Effector memory CD8-positive, alpha-beta T cell (primary cell): ENCODE results near the gene PIP5K1A.
"Not testable (repeated sequence)": the region's sequence is repeated elsewhere in the genome, so short reads cannot be mapped to it uniquely, and the experiment has no call there.

Experiments
- ATAC-seq: fragments of 150-1000 bp; cut with Tn5 transposase; replicated peaks from 2 replicates; pipeline ENCODE4 v1.10.0; 2021; ENCODE audit warnings: mild to moderate bottlenecking, moderate library complexity
- DNase-seq, 3 experiments: peaks; one replicate each; pipeline ENCODE4 v3.0.0; 2021
- H3K27ac Mint-ChIP-seq, 2 donors: one replicate each; pipeline ENCODE4 v1.8.0; 2022; ENCODE audit warnings: mild to moderate bottlenecking in 2 of 2, mixed read lengths in 2 of 2, moderate library complexity in 2 of 2
- H3K27me3 Mint-ChIP-seq, 2 donors: one replicate each; pipeline ENCODE4 v1.8.0; 2022; ENCODE audit warnings: mixed read lengths in 2 of 2
- H3K36me3 Mint-ChIP-seq: one replicate; pipeline ENCODE4 v1.8.0; 2022; ENCODE audit warnings: mild to moderate bottlenecking, moderate library complexity, mixed read lengths; ENCODE audit not compliant: insufficient read depth
- H3K4me1 Mint-ChIP-seq, 2 donors: one replicate each; pipeline ENCODE4 v1.8.0; 2022; ENCODE audit warnings: low read depth in 2 of 2, mixed read lengths in 2 of 2
- H3K4me3 Mint-ChIP-seq, 2 donors: one replicate each; pipeline ENCODE4 v1.8.0; 2022; ENCODE audit warnings: mild to moderate bottlenecking in 2 of 2, mixed read lengths in 2 of 2, moderate library complexity in 2 of 2
- H3K9me3 Mint-ChIP-seq, 2 donors: one replicate each; pipeline ENCODE4 v1.8.0; 2022; ENCODE audit warnings: mixed read lengths in 2 of 2

PIP5K1A gene

DNA sequence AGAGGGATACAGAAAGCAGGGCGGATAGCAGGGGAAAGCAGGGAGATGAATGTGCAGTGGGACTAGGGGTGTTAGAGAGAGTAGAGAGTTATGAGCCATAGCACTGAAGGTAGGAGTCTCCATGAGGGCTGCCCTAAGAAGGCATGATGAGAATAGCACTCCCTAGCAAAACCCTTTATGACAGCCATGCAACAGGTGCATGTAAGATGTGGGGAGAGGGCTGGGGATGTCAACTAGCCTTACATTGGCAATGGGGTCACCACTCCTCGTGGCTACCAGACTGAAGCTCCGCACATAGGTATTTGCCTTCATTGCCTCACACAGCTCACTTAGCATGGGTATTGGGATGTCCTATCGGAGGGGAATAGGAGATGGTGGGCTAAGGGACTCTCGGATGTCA is 27.2 kb upstream of the PIP5K1A start:
- H3K36me3 Mint-ChIP-seq: peaks cover 52% of the 10 kb centered on the region
- H3K4me3 Mint-ChIP-seq: no peak overlapping the region
- no peaks in the 10 kb centered on the region for H3K27me3 Mint-ChIP-seq
- H3K4me1 Mint-ChIP-seq: peaks cover 8 to 17% of the 10 kb centered on the region in 2 donors
- no peaks in the 10 kb centered on the region for H3K9me3 Mint-ChIP-seq
- H3K27ac Mint-ChIP-seq: no peak overlapping the region
- DNase-seq: no peak
- ATAC-seq: no peak

DNA sequence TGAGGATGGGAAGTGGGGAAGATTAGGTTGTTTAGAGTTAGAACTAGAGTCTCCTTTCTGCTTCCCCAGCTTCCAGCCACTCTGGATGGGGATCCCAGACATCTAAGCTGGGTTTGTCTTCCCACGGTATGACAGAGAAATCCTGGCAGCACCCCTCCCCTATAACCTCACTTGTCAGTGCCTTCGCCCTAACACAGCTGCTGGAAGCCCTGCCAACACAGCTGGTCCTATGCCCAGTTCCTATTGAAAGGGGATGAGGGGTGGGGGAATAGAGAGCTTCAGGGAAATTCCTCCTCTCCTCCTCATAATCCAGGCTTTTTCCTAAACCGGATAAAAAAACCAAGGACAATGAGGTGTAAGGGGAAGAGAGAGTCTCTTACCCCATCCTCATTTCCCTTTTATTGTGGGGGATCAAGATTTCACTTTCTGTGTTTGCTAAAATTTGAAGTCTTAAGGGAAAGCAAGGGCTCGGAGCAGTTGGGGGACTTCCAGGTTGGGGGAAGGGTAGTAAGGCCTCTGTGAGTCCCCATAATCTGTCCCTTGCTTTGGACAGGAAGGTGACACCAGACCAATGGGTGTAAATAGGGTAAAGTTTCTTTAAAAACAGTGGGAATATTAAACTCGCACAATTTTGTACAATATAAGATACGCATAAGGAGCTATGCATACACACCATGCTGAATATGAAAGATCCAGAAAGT is 23.2 kb upstream of the PIP5K1A start:
- Mint-ChIP-seq H3K27me3 (no peaks in the 10 kb centered on the region), H3K4me1 (peaks cover 1 to 7% of the 10 kb centered on the region in 2 donors), H3K9me3 (no peaks in the 10 kb centered on the region), H3K27ac (peak overlapping the region in 1 of 2 donors; percentile 59), H3K36me3 (peaks cover 50% of the 10 kb centered on the region), H3K4me3 (no peak overlapping the region)
- no peak for ATAC-seq
- no peak for DNase-seq

DNA sequence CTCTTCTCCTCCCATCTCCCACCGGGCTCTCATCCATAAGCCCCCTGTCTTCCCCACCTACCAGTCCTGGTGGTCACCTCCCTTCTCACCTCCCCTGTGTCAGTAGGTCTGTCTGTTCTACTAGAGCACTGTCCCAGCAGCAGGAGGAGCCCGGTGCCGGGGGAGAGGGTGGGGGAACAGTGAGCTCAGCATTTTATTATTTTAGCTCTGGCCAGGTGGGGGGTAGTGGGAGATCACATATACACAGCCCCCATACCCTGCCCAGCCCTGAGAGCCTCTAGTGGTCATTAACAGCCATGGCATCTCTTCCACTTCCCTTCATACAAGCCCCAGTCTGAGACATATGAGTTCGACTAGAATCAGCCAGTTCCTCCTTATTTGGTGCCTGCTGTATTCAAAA is 22.5 kb upstream of the PIP5K1A start, which contains the start of gene TMOD4:
TSS of gene TMOD4 (minus strand) at position 119 of the 400 bp plus-strand sequence. CDS start 1,106 bp downstream, outside the sequence.
- DNase-seq: no peak
- Mint-ChIP-seq H3K4me1 (peaks cover 1 to 10% of the 10 kb centered on the region in 2 donors), H3K4me3 (no peak within 1 kb of the TSS), H3K9me3 (no peaks in the 10 kb centered on the region), H3K27me3 (no peaks in the 10 kb centered on the region), H3K27ac (peak within 1 kb of the TSS in 1 of 2 donors; percentile 59), H3K36me3 (peaks cover 53% of the 10 kb centered on the region)
- ATAC-seq: no peak

DNA sequence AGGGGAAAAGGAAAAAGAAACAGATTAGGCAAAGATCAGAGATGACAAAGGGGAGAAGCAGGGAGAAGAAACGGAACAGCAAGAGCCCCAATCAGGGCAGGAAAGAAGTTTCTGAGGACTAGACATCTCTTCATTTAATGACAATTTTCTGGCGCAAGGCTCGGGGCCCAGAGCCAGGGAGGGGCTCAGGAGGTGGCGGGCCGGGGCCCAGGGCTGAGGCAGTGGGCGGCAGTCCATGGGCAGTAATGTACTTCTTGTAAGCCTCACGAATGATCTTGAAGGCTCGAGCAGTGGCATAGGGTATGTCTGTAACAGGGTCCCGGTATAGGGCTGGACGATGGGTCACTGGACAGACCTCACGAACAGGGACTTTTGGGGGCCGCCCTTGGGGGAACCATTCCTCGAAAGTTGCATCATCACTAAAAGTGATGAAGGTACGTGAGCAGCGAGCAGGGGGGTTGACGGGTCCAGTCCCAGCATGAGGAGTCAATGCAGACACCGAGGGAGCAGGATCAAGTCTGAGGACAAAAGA is 21.8 kb upstream of the PIP5K1A start:
- Mint-ChIP-seq H3K27ac (no peak overlapping the region), H3K27me3 (no peaks in the 10 kb centered on the region), H3K36me3 (peaks cover 60% of the 10 kb centered on the region), H3K4me1 (peaks cover 1 to 11% of the 10 kb centered on the region in 2 donors), H3K9me3 (no peaks in the 10 kb centered on the region), H3K4me3 (no peak overlapping the region)
- no peak for DNase-seq
- no peak for ATAC-seq

DNA sequence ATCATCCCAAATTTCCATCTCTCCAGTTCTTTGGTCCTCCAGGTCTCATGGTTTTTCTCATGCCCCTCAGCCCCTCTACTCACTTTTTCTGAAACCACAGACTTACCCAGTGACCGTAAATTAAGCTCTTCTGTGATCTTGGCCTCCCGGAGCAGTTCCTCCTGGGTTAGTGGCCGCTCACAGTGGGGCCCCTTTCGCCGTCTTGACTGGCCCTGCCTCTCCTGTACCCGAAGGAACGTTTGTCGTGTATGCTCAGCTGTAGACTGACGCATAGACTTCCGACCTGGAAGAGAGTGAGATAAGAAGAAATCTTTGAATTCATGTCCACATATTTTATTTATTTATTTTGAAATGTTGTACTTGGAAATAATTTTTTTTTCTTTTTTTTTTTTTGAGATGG is 14.1 kb upstream of the PIP5K1A start:
- no peak overlapping the region for H3K4me3 Mint-ChIP-seq
- peaks cover 18 to 29% of the 10 kb centered on the region in 2 donors for H3K4me1 Mint-ChIP-seq
- H3K27me3 Mint-ChIP-seq: no peaks in the 10 kb centered on the region
- ATAC-seq (no peak), DNase-seq (no peak)
- no peaks in the 10 kb centered on the region for H3K9me3 Mint-ChIP-seq
- H3K36me3 Mint-ChIP-seq: peaks cover 70% of the 10 kb centered on the region
- peak overlapping the region in 1 of 2 donors; percentile 2 for H3K27ac Mint-ChIP-seq

DNA sequence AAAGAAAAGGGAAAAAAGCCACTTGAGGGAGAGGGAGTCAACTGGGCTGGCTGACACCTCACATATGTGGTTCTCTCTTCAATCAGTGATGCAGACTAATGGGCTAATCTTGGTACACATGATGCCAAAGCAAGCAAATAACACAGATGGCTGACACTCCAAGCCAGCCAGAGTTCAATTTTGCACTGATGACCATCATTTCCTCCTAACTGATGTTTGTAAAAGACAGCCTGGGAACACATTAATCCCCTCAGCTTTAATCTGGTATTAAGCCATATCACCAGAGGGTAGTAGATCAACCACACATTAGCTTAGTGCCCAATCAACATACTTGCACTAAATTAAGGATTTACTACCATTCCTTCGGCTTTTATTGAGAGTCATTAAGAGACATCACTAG is 11.1 kb upstream of the PIP5K1A start:
- no peak overlapping the region for H3K4me3 Mint-ChIP-seq
- no peaks in the 10 kb centered on the region for H3K9me3 Mint-ChIP-seq
- H3K36me3 Mint-ChIP-seq: peaks cover 47% of the 10 kb centered on the region
- ATAC-seq (no peak), DNase-seq (no peak)
- no peaks in the 10 kb centered on the region for H3K27me3 Mint-ChIP-seq
- peaks cover 29 to 37% of the 10 kb centered on the region in 2 donors for H3K4me1 Mint-ChIP-seq
- no peak overlapping the region for H3K27ac Mint-ChIP-seq

DNA sequence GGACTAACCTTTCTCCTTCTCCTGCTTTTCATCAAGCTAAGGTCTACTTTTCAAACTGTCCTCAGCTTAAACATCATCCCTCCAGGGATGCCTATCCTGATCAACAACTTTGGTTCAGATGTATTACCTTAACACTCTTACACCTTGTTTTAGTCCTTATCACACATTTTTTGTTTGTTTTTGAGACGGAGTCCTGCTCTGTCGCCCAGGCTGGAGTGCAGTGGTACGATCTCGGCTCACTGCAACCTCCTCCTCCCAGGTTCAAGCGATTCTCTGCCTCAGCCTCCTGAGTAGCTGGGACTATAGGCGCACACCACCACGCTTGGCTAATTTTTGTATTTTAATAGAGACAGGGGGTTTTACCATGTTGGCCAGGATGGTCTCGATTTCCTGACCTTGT is 9.7 kb upstream of the PIP5K1A start:
- Mint-ChIP-seq H3K36me3 (peaks cover 32% of the 10 kb centered on the region), H3K4me3 (peak overlapping the region; percentile 98 to 100), H3K27ac (peak overlapping the region; percentile 97 to 99), H3K4me1 (peaks cover 29 to 30% of the 10 kb centered on the region in 2 donors)
- not testable (repeated sequence) for DNase-seq, ATAC-seq, H3K27me3 Mint-ChIP-seq, H3K9me3 Mint-ChIP-seq

DNA sequence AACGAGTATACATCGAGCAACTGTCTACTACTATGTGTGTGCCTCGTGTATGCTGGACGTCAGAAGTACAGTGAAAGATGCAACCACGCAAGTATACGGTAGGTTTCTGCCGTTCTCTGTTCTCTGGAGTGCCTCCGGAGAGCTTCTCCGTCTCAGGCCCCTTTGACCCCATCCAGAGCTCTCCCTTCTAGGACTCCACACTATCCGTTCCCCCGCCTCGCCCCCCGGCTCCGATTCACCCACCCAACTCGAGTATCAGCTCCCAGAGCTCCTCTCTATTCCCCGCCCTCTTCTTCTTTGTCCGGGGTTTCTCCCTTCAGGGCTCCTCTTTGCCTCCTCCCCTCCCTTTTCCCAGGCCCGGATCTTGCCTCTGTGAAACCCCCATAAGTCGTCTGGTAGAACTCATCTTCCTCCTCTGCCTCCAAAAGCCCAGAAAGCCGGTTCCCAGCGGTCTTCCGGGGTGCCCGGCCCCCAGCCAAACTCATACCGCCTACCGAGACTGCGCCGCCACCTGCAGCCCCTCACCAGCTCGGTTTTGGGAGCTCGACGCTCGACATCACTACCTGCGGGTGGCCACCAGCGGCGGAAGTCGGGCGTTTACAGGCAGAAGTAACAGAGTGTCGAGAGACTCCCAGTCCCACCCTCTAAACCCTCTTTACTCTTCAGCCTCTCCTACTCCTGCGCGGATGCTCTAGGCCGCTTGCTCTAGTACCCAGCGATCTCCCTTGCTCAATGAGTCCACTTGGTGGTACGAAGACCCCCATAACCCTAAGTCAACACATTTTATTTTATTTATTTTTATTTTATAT is 8.5 kb upstream of the PIP5K1A start, which contains the start of gene VPS72:
TSS of gene VPS72 (minus strand) at position 561 of the 809 bp plus-strand sequence. CDS start at position 485, 76 bp downstream.
- Mint-ChIP-seq H3K4me3 (peak within 1 kb of the TSS; percentile 98 to 100), H3K27me3 (no peaks in the 10 kb centered on the region), H3K36me3 (peaks cover 20% of the 10 kb centered on the region), H3K27ac (peak within 1 kb of the TSS; percentile 97 to 99), H3K4me1 (peaks cover 29 to 30% of the 10 kb centered on the region in 2 donors), H3K9me3 (no peaks in the 10 kb centered on the region)
- DNase-seq (peak; percentile 73 to 77 (median 74)), ATAC-seq (peak; percentile 95)

DNA sequence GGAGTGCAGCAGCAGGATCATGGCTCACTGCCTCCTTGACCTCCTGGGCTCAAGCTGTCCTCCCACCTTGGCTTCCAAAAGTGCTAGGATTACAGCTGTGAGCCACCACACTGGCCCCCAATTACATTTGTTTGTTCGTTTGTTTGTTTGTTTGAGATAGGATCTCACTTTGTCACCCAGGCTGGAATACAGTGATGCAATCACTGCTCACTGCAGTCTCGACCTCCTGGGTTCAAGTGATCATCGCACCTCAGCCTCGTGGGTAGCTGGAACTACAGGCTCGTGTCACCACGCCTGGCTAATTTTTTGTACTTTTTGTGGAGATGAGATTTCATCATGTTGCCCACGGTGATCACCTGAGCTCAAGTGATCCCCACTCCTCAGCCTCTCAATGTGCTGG is 6.3 kb upstream of the PIP5K1A start:
- H3K4me3 Mint-ChIP-seq: no peak overlapping the region
- H3K27me3 Mint-ChIP-seq: no peaks in the 10 kb centered on the region
- no peak overlapping the region for H3K27ac Mint-ChIP-seq
- ATAC-seq (no peak), DNase-seq (no peak)
- H3K9me3 Mint-ChIP-seq: no peaks in the 10 kb centered on the region
- H3K36me3 Mint-ChIP-seq: peaks cover 10% of the 10 kb centered on the region
- H3K4me1 Mint-ChIP-seq: peaks cover 26 to 33% of the 10 kb centered on the region in 2 donors

DNA sequence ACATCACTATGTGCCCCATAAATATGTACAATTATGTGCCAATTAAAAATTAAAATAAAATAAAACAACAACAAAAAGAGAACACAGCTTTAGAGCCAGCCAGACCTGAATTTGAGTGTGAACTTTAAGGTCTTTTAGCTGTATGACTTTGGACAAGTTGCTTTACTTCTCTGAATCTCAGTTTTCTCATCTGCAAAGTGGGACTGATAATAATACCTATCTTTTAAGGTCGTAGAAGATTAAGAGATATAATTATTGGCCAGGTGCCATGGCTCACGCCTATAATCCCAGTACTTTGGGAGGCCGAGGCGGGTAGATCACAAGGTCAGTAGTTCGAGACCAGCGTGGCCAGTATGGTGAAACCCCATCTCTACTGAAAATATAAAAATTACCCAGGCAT is 5.0 kb upstream of the PIP5K1A start:
- H3K27ac Mint-ChIP-seq: no peak overlapping the region
- peaks cover 29 to 35% of the 10 kb centered on the region in 2 donors for H3K4me1 Mint-ChIP-seq
- no peaks in the 10 kb centered on the region for H3K9me3 Mint-ChIP-seq
- no peak overlapping the region for H3K4me3 Mint-ChIP-seq
- no peaks in the 10 kb centered on the region for H3K27me3 Mint-ChIP-seq
- peaks cover 15% of the 10 kb centered on the region for H3K36me3 Mint-ChIP-seq
- no peak for ATAC-seq
- DNase-seq: no peak

DNA sequence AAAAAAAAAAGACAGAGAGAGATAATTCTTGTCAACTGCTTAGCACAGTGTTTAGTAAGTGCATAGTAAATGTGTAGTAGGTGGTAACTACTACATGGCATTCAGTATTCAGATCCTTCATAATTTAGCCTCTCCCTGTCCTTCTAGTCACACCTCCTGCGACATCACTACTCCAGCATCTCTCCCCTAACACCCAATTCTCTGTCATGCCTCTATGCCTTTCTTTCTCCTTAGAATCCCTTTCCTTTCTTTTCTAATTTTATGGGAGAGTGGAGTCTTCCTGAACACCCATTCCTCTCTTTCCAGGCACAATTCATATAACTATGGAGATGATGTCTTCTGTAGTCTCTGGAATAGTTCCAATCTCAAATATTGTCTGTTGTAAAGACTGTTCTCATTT is 4.5 kb upstream of the PIP5K1A start:
- Mint-ChIP-seq H3K9me3 (no peaks in the 10 kb centered on the region), H3K27ac (no peak overlapping the region), H3K4me3 (no peak overlapping the region), H3K4me1 (peaks cover 29 to 33% of the 10 kb centered on the region in 2 donors), H3K27me3 (no peaks in the 10 kb centered on the region), H3K36me3 (peaks cover 21% of the 10 kb centered on the region)
- ATAC-seq (no peak), DNase-seq (no peak)

DNA sequence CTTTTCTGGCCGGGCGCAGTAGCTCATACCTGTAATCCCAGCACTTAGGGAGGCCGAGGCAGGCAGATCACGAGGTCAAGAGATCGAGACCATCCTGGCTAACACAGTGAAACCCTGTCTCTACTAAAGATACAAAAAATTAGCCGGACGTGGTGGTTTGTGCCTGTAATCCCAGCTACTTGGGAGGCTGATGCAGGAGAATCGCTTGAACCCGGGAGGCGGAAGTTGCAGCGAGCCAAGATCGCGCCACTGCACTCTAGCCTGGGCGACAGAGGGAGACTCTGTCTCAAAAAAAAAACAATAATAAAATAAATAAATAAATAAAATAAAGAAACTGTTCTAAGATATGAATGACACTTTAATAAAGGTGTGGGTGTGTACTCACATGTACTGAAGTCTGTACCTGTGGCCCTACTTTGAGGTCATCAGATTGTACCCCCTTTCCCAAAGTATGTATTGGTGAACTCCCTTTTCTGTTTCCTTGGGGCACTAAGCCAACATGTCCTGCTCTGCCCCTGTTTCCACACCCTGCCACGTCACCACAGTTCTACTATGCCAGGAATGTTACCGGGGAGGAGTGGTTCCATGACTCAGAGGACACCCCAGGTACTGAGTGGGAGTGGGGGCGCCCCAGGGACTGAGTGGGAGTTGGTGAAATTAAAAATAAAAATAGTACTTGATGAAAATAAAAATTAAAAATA is 3.3 kb upstream of the PIP5K1A start:
- H3K27ac Mint-ChIP-seq, H3K9me3 Mint-ChIP-seq, DNase-seq, ATAC-seq, H3K4me3 Mint-ChIP-seq, H3K27me3 Mint-ChIP-seq: not testable (repeated sequence)
- H3K36me3 Mint-ChIP-seq: peaks cover 21% of the 10 kb centered on the region
- peaks cover 32 to 34% of the 10 kb centered on the region in 2 donors for H3K4me1 Mint-ChIP-seq

DNA sequence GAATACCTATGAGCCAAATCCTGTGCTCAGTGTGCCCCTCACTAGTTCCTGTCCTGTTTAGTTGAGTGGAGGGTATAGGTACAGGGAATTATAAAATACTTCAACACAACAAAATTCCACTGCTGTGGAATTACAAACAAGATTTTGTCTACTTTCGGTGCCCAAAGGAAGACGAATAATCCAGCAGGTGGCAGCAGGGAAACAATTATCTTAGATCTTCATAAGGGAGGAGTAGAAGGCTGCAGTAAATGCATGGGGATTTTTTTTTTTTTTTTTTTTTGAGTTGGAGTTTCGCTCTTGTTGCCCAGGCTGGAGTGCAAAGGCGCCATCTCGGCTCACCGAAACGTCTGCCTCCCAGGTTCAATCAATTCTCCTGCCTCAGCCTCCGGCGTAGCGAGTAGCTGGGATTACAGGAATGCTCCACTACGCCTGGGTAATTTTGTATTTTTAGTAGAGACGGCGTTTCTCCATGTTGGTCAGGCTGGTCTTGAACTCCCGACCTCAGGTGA is 2.0 kb upstream of the PIP5K1A start:
- H3K4me1 Mint-ChIP-seq: peaks cover 27 to 30% of the 10 kb centered on the region in 2 donors
- no peak for ATAC-seq
- no peak overlapping the region for H3K27ac Mint-ChIP-seq
- H3K36me3 Mint-ChIP-seq: peaks cover 22% of the 10 kb centered on the region
- DNase-seq: peak; percentile 21 to 48 (median 40)
- no peaks in the 10 kb centered on the region for H3K9me3 Mint-ChIP-seq
- H3K27me3 Mint-ChIP-seq: no peaks in the 10 kb centered on the region
- peak overlapping the region; percentile 27 to 56 for H3K4me3 Mint-ChIP-seq
